ENCODE data around the gene XG. TPM values are rescaled to one million over a fixed set of nuclear protein-coding genes. Genes with fewer than 3 reads are reported as not detected.

Gene XG, protein sequence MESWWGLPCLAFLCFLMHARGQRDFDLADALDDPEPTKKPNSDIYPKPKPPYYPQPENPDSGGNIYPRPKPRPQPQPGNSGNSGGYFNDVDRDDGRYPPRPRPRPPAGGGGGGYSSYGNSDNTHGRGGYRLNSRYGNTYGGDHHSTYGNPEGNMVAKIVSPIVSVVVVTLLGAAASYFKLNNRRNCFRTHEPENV
- 0.71 and 1.2 TPM in 2 replicates for total RNA-seq

DNA sequence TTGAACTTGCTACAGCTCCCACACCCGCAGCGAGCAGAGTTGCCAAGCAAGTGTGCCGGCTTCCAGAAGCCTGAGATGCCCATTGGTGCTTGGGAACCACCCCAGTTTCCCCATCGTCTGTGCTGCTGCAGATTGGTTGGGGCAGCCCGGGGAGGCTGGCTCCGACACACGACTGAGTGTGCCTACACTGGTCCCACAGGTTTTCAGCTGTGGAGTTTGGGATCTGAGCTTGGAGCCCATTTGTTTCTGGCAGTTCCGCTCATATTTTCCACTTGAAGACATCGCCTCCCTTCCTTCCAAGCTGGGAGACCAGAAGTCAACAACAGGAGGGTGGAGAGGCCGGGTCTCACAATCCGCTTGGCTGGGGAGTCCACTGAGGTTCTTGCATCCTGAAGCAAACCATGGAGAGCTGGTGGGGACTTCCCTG is at the start of gene XG:
XG (plus strand) TSS at position 167 of the 427 bp plus-strand sequence; CDS start at position 402, 235 bp downstream.

DNA sequence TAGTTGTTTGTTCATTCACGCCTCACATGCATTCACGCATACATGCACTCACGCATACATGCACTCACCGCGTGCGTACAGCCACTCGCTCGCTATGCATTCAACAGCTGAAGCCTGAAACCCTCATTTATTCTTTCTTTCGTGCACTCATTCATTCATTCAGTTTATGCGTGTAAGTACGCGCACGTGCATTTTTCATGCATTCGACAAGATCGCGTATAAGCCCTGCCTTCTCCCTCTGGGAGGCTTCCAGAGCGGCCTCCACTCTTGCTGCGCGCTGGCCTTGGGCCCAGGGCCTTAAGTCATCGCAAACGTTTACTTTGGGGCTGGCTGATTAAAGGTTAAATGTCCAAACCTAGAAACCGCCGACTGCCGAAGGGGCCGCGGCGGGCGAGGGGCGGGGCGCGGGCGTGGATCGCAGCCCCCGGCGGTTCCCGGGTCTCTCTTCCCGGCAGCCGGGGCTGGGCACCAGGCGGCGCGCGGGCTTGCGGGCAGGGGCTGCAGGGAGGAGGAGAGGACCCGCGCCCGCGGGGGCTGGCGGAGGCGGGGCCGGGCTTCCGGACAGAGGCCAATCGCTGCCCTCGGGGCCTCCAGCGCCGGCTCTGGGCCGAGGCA is 76.6 kb downstream of the XG start, which contains the start of gene GYG2:
GYG2 (plus strand) TSS at position 587 of the 615 bp plus-strand sequence. CDS start 1,259 bp downstream, outside the sequence.

Other genes with a start within 250 kb of the XG start
- 349 and 379 TPM in 2 replicates for gene CD99, start 60.7 kb upstream of the XG start, total RNA-seq
- gene GYG2, start 76.9 kb downstream of the XG start, total RNA-seq = 2.1 and 8.1 TPM in 2 replicates
- gene ARSD, start 177.3 kb downstream of the XG start, total RNA-seq = 14.1 and 18.4 TPM in 2 replicates